RWPE1 (cell line): ENCODE data around the gene LRRC49.
"Not testable (repeated sequence)": the region's sequence is repeated elsewhere in the genome, so short reads cannot be mapped to it uniquely, and the experiment has no call there.

Experiments used
- CTCF ChIA-PET: fragments of 350-600 bp; sonication (Branson Sonifier 250); formaldehyde crosslinking; extraction: SDS; loops from one replicate; lab custom pipeline; 2021; lab: Yijun Ruan, JAX
- POLR2A ChIA-PET: fragments of 400-600 bp; formaldehyde crosslinking; extraction: SDS; loops from one replicate; lab custom pipeline; 2020; ENCODE audit warnings: antibody characterized with exemption; ENCODE audit not compliant: low non-redundant PET; lab: Yijun Ruan, JAX
- DNase-seq: peaks from one replicate; pipeline ENCODE4 v3.0.0; 2012; ENCODE audit warnings: low spot score
- H3K27ac ChIP-seq: fragments of 450-650 bp; 2 replicates; pipeline ENCODE4 v1.5.1; 2017
- CTCF ChIP-seq: fragments of 450-650 bp; conservative IDR thresholded peaks from 2 replicates; pipeline ENCODE4 v1.5.1; 2017; ENCODE audit warnings: low read depth, mild to moderate bottlenecking

Gene LRRC49

GRCh38 chr15:70867911-70868467 lies 24.6 kb upstream of the LRRC49 start:
- DNase-seq: no peak
- H3K27ac ChIP-seq: no peak overlapping the region
- ChIA-PET POLR2A (no interaction called here), CTCF (interaction anchor here (1.0 kb wide), 1 partner anchor 43 kb away, joined by 8 read pairs; no protein-coding TSS in a partner anchor)
- TF ChIP-seq CTCF: no peak

GRCh38 chr15:70869346-70869745 lies 23.3 kb upstream of the LRRC49 start:
- CTCF ChIA-PET: interaction anchor here (0.6 to 1.1 kb wide), 4 partner anchors 15 to 1189 kb away, joined by 3 to 4 read pairs (median 4); partner anchors contain the start of gene LARP6
- H3K27ac ChIP-seq: no peak overlapping the region
- POLR2A ChIA-PET: no interaction called here
- no peak for DNase-seq
- no peak for TF ChIP-seq CTCF

GRCh38 chr15:70870051-70870450 lies 22.6 kb upstream of the LRRC49 start:
- DNase-seq: no peak
- ChIA-PET CTCF (interaction anchor here (0.6 to 1.1 kb wide), 4 partner anchors 13 to 1188 kb away, joined by 3 to 5 read pairs (median 4); partner anchors contain the start of gene LARP6), POLR2A (no interaction called here)
- TF ChIP-seq CTCF: no peak
- H3K27ac ChIP-seq: no peak overlapping the region

- DNase-seq, CTCF ChIA-PET, POLR2A ChIA-PET, H3K27ac ChIP-seq: not testable (repeated sequence)
Measured at GRCh38 chr15:70871490-70871889, 21.1 kb upstream of the LRRC49 start.

DNA sequence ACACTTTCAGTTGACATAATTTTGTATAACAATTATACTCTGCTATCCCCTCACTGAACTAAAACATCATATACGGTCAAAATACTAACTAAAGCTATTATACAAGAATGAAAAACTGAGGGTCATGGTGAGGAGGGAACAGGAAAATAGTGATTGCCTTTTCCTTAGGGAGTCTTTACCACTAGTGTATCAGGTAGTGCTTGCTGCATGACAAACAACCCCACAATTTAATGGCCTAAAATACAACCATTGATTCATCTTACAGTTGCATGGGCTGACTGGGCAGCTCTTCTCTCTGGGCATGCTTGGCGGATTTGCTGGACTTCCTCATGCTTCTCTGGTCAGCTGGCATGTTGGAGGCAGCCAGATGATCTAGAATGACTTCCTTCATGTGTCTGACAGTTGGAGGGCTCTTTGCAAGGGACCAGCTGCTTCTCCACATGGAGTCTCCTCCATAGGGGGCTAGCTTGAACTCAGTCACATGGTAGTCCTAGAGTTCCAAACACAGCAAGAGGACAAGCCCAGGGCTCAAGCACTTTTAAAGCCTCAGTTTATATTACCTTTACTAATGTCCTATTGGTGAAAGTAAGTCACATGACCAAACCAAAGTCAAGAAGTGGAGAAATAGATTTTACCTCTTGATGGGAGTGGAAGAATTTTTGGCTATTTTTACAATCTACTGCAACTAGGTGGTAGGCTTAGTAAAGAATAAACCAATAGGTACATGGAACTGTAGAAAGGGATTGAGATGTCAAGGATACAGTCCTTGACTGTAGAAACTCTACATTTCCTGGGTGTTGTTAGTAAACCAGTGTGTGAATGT lies 19.2 kb upstream of the LRRC49 start:
- POLR2A ChIA-PET: no interaction called here
- CTCF ChIA-PET: interaction anchor here (1.9 kb wide), 1 partner anchor 48 kb away, joined by 25 read pairs; no protein-coding TSS in a partner anchor
- no peak for TF ChIP-seq CTCF
- H3K27ac ChIP-seq: no peak overlapping the region
- no peak for DNase-seq

GRCh38 chr15:70875001-70875782 lies 17.4 kb upstream of the LRRC49 start:
- ChIA-PET POLR2A (no interaction called here), CTCF (interaction anchor here (0.5 to 1.9 kb wide), 15 partner anchors 16 to 741 kb away, joined by 3 to 25 read pairs (median 4); no protein-coding TSS in a partner anchor)
- no peak for DNase-seq
- no peak overlapping the region for H3K27ac ChIP-seq
- TF ChIP-seq CTCF: peak; percentile 81
